GM12892 (cell line): ENCODE data around the gene C3.

Experiments used
- POLR2A ChIP-seq: IDR thresholded peaks from 2 replicates; pipeline ENCODE4 v1.6.1; 2011; ENCODE audit warnings: low read depth, low read length, control low read depth
- TAF1 ChIP-seq: IDR thresholded peaks from 2 replicates; pipeline ENCODE4 v1.6.1; 2011; ENCODE audit warnings: low read depth, mild to moderate bottlenecking, control low read depth, low read length, borderline replicate concordance

- peak; percentile 61; the same call in 1 of the 2 replicates for TF ChIP-seq POLR2A
- TF ChIP-seq TAF1, result no peak
Observed at GRCh38 chr19:6753178-6754031, 33.0 kb upstream of the C3 start.
